HepG2 (cell line): ENCODE data around the gene RNASE12. TPM values are rescaled to one million over a fixed set of nuclear protein-coding genes. Genes with fewer than 3 reads are reported as not detected.
A peak's percentile ranks its signal among the peaks of the same experiment; 100 is the strongest.

Experiments used
- ATRX ChIP-seq: sonication (generic); formaldehyde crosslinking; IDR thresholded peaks from 2 replicates; pipeline ENCODE4 v1.4.0; 2020; ENCODE audit warnings: missing genetic modification reagents, borderline replicate concordance
- FIP1L1 ChIP-seq: fragments of 200-400 bp; formaldehyde crosslinking; IDR thresholded peaks from 2 replicates; pipeline ENCODE4 v1.6.1; 2018; ENCODE audit warnings: low read depth, mild to moderate bottlenecking, low read length, moderate library complexity, borderline replicate concordance; ENCODE audit not compliant: insufficient read depth
- GABPB1 ChIP-seq: IDR thresholded peaks from 2 replicates; pipeline ENCODE4 v1.6.1; 2016; ENCODE audit warnings: mild to moderate bottlenecking, missing genetic modification reagents, moderate library complexity, missing compliant biosample characterization
- GATAD1 ChIP-seq: IDR thresholded peaks from 2 replicates; pipeline ENCODE4 v1.6.1; 2016; ENCODE audit warnings: missing genetic modification reagents, missing compliant biosample characterization
- MIXL1 ChIP-seq: IDR thresholded peaks from 2 replicates; pipeline ENCODE4 v1.6.1; 2016
- MXD4 ChIP-seq: IDR thresholded peaks from 2 replicates; pipeline ENCODE4 v1.6.1; 2016; ENCODE audit warnings: mild to moderate bottlenecking, missing biosample characterization, missing genetic modification reagents
- ONECUT2 ChIP-seq: sonication (generic); formaldehyde crosslinking; IDR thresholded peaks from 2 replicates; pipeline ENCODE4 v1.4.0; 2020; ENCODE audit warnings: missing genetic modification reagents
- POGZ ChIP-seq: sonication (generic); formaldehyde crosslinking; IDR thresholded peaks from 2 replicates; pipeline ENCODE4 v1.4.0; 2020; ENCODE audit warnings: mild to moderate bottlenecking, missing genetic modification reagents
- RBAK ChIP-seq: sonication (generic); formaldehyde crosslinking; IDR thresholded peaks from 2 replicates; pipeline ENCODE4 v1.5.1; 2020; ENCODE audit warnings: mild to moderate bottlenecking, missing genetic modification reagents
- RNF2 ChIP-seq: fragments of 450-650 bp; conservative IDR thresholded peaks from 2 replicates; pipeline ENCODE4 v1.6.1; 2016; ENCODE audit warnings: low read depth
- ZFYVE20 ChIP-seq: sonication (generic); formaldehyde crosslinking; IDR thresholded peaks from 2 replicates; pipeline ENCODE4 v1.8.0; 2023; ENCODE audit warnings: low read depth, mild to moderate bottlenecking, moderate library complexity, missing genetic modification reagents, borderline replicate concordance
- ZGPAT ChIP-seq: IDR thresholded peaks from 2 replicates; pipeline ENCODE4 v1.6.1; 2016; ENCODE audit warnings: mild to moderate bottlenecking
- ZNF317 ChIP-seq: sonication (generic); formaldehyde crosslinking; IDR thresholded peaks from 2 replicates; pipeline ENCODE4 v1.5.0; 2020; ENCODE audit warnings: mild to moderate bottlenecking, missing genetic modification reagents
- ZNF441 ChIP-seq: sonication (generic); formaldehyde crosslinking; IDR thresholded peaks from 2 replicates; pipeline ENCODE4 v1.7.0; 2021; ENCODE audit warnings: missing genetic modification reagents, borderline replicate concordance
- ZNF556 ChIP-seq: sonication (generic); formaldehyde crosslinking; IDR thresholded peaks from 2 replicates; pipeline ENCODE4 v1.4.0; 2020; ENCODE audit warnings: mild to moderate bottlenecking, missing genetic modification reagents, borderline replicate concordance
- ZNF629 ChIP-seq: sonication (generic); formaldehyde crosslinking; conservative IDR thresholded peaks from 2 replicates; pipeline ENCODE4 v1.5.0; 2020; ENCODE audit warnings: missing genetic modification reagents
- ZNF777 ChIP-seq: sonication (generic); formaldehyde crosslinking; IDR thresholded peaks from 2 replicates; pipeline ENCODE4 v1.4.0; 2020; ENCODE audit warnings: missing genetic modification reagents
- ZNF839 ChIP-seq: sonication (generic); formaldehyde crosslinking; IDR thresholded peaks from 2 replicates; pipeline ENCODE4 v1.4.0; 2020; ENCODE audit warnings: missing genetic modification reagents, mild to moderate bottlenecking, borderline replicate concordance
- ZNF883 ChIP-seq: sonication (generic); formaldehyde crosslinking; IDR thresholded peaks from 2 replicates; pipeline ENCODE4 v1.5.1; 2020; ENCODE audit warnings: mild to moderate bottlenecking, missing genetic modification reagents; ENCODE audit errors: not compliant biosample characterization
- polyA plus RNA-seq, 8 experiments: library from polyadenylated mRNA; depleted of rRNA in 3 of 8; stranded (reverse) in 7 of 8; unstranded in 1 of 8; fragments of >200 nt; fragmentation: Illumina TruSeq in 4 of 8; extraction: Trizol in 4 of 8; gene quantifications; 2 replicates each; pipeline versions ENCODE4 v1.2.1 to v1.2.3, GENCODE V29; 2011 to 2016; ENCODE audit warnings: low read depth in 4 of 8, missing spikeins in 1 of 8, mixed read lengths in 1 of 8; ENCODE audit not compliant: insufficient read depth in 1 of 8
- total RNA-seq, 5 experiments: library from RNA; depleted of rRNA; stranded (reverse); fragments of >200 nt; fragmentation: Illumina TruSeq; extraction: Trizol; gene quantifications; 2 replicates each; pipeline ENCODE4 v1.2.3, GENCODE V29; 2016; ENCODE audit warnings: low read depth in 1 of 5
- TF ChIP-seq, protein P1 (sequence below): IDR thresholded peaks from 2 replicates; pipeline ENCODE4 v1.4.0; 2020; ENCODE audit warnings: mild to moderate bottlenecking, missing genetic modification reagents
- TF ChIP-seq, protein P2 (sequence below): sonication (generic); formaldehyde crosslinking; IDR thresholded peaks from 2 replicates; pipeline ENCODE4 v1.4.0; 2020; ENCODE audit warnings: missing genetic modification reagents
- TF ChIP-seq, protein P3 (sequence below): sonication (generic); formaldehyde crosslinking; IDR thresholded peaks from 2 replicates; pipeline ENCODE4 v1.5.0; 2020; ENCODE audit warnings: mild to moderate bottlenecking, low read depth, missing genetic modification reagents, borderline replicate concordance

Gene RNASE12
- total and polyA plus RNA-seq, 2 of the 13 experiments (the other 11 are each of a cell fraction or from before 2014, with no cell fraction given), result not detected

- 0 out of 2 replicates have a peak, but pooled peaks have one; percentile 49 for TF ChIP-seq RBAK (CRISPR knock-in tag)
- no peak for TF ChIP-seq RNF2
- 0 out of 2 replicates have a peak, but pooled peaks have one; percentile 30 for TF ChIP-seq ZNF777 (CRISPR knock-in tag)
- no peak for TF ChIP-seq FIP1L1
- TF ChIP-seq ZNF839, result no peak
- TF ChIP-seq ZNF883 (CRISPR knock-in tag), result peak; percentile 55
- peak; percentile 16; the same call in 1 of the 2 replicates for TF ChIP-seq ZNF441
- TF ChIP-seq ZNF317, result no peak
- peak; percentile 34; the same call in 1 of the 2 replicates for TF ChIP-seq GATAD1 (CRISPR knock-in tag)
- TF ChIP-seq, protein P1, sequence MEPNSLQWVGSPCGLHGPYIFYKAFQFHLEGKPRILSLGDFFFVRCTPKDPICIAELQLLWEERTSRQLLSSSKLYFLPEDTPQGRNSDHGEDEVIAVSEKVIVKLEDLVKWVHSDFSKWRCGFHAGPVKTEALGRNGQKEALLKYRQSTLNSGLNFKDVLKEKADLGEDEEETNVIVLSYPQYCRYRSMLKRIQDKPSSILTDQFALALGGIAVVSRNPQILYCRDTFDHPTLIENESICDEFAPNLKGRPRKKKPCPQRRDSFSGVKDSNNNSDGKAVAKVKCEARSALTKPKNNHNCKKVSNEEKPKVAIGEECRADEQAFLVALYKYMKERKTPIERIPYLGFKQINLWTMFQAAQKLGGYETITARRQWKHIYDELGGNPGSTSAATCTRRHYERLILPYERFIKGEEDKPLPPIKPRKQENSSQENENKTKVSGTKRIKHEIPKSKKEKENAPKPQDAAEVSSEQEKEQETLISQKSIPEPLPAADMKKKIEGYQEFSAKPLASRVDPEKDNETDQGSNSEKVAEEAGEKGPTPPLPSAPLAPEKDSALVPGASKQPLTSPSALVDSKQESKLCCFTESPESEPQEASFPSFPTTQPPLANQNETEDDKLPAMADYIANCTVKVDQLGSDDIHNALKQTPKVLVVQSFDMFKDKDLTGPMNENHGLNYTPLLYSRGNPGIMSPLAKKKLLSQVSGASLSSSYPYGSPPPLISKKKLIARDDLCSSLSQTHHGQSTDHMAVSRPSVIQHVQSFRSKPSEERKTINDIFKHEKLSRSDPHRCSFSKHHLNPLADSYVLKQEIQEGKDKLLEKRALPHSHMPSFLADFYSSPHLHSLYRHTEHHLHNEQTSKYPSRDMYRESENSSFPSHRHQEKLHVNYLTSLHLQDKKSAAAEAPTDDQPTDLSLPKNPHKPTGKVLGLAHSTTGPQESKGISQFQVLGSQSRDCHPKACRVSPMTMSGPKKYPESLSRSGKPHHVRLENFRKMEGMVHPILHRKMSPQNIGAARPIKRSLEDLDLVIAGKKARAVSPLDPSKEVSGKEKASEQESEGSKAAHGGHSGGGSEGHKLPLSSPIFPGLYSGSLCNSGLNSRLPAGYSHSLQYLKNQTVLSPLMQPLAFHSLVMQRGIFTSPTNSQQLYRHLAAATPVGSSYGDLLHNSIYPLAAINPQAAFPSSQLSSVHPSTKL, result peak; percentile 58
- peak; percentile 84 for TF ChIP-seq POGZ (CRISPR knock-in tag)
- 0 out of 2 replicates have a peak, but pooled peaks have one; percentile 53 for TF ChIP-seq ZNF556
- TF ChIP-seq ATRX (CRISPR knock-in tag), result no peak
- TF ChIP-seq, protein P2, sequence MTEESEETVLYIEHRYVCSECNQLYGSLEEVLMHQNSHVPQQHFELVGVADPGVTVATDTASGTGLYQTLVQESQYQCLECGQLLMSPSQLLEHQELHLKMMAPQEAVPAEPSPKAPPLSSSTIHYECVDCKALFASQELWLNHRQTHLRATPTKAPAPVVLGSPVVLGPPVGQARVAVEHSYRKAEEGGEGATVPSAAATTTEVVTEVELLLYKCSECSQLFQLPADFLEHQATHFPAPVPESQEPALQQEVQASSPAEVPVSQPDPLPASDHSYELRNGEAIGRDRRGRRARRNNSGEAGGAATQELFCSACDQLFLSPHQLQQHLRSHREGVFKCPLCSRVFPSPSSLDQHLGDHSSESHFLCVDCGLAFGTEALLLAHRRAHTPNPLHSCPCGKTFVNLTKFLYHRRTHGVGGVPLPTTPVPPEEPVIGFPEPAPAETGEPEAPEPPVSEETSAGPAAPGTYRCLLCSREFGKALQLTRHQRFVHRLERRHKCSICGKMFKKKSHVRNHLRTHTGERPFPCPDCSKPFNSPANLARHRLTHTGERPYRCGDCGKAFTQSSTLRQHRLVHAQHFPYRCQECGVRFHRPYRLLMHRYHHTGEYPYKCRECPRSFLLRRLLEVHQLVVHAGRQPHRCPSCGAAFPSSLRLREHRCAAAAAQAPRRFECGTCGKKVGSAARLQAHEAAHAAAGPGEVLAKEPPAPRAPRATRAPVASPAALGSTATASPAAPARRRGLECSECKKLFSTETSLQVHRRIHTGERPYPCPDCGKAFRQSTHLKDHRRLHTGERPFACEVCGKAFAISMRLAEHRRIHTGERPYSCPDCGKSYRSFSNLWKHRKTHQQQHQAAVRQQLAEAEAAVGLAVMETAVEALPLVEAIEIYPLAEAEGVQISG (CRISPR knock-in tag), result peak; percentile 76
- TF ChIP-seq MXD4 (CRISPR knock-in tag), result no peak
- TF ChIP-seq GABPB1 (CRISPR knock-in tag), result peak; percentile 31; the same call in 1 of the 2 replicates
- TF ChIP-seq ZNF629 (CRISPR knock-in tag), result peak; percentile 46
- TF ChIP-seq ZFYVE20 (CRISPR knock-in tag), result no peak
- TF ChIP-seq, protein P3, sequence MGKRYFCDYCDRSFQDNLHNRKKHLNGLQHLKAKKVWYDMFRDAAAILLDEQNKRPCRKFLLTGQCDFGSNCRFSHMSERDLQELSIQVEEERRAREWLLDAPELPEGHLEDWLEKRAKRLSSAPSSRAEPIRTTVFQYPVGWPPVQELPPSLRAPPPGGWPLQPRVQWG (CRISPR knock-in tag), result no peak
- peak; percentile 30; the same call in 1 of the 2 replicates for TF ChIP-seq MIXL1
- TF ChIP-seq ZGPAT (CRISPR knock-in tag), result peak; percentile 60; the same call in 1 of the 2 replicates
- TF ChIP-seq ONECUT2, result no peak
These were observed 15.2 kb upstream of the RNASE12 start (continued) for GRCh38 chr14:20606190-20606901.
